GM21619 (cell line): ENCODE data around the gene CCDC97.
"Not testable (repeated sequence)": the region's sequence is repeated elsewhere in the genome, so short reads cannot be mapped to it uniquely, and the experiment has no call there.

Source experiments
- ATAC-seq: cut with Tn5 transposase; IDR thresholded peaks from one replicate; pipeline ENCODE4 v1.9.1; 2021; ENCODE audit not compliant: unreplicated experiment

Gene CCDC97

GRCh38 chr19:41310033-41310831, at the start of gene CCDC97:
Gene CCDC97, plus strand, starts transcription at chr19:41310172. Its CDS starts 139 bp downstream, at chr19:41310311.
- peak; percentile 50 for ATAC-seq

GRCh38 chr19:41261474-41262190, 48.3 kb upstream of the CCDC97 start:
- ATAC-seq: no peak

- ATAC-seq: peak; percentile 8
Measured at GRCh38 chr19:41263042-41263849, 46.7 kb upstream of the CCDC97 start.

GRCh38 chr19:41263850-41264580, 46.0 kb upstream of the CCDC97 start, which contains the start of gene HNRNPUL1:
Gene HNRNPUL1, plus strand, starts transcription at chr19:41264372. Its CDS starts 132 bp downstream, at chr19:41264504.
- peak; percentile 62 for ATAC-seq

- no peak for ATAC-seq
Measured at GRCh38 chr19:41264581-41265394, 45.2 kb upstream of the CCDC97 start.

GRCh38 chr19:41265395-41266153, 44.4 kb upstream of the CCDC97 start:
- no peak for ATAC-seq

GRCh38 chr19:41269055-41269454, 40.9 kb upstream of the CCDC97 start:
- ATAC-seq: no peak

GRCh38 chr19:41269571-41269970, 40.4 kb upstream of the CCDC97 start:
- no peak for ATAC-seq

- ATAC-seq: no peak
Measured at GRCh38 chr19:41273076-41273475, 36.9 kb upstream of the CCDC97 start.

- ATAC-seq: no peak
Measured at GRCh38 chr19:41274802-41275201, 35.2 kb upstream of the CCDC97 start.

GRCh38 chr19:41276231-41276630, 33.7 kb upstream of the CCDC97 start:
- ATAC-seq: no peak

- no peak for ATAC-seq
Measured at GRCh38 chr19:41278478-41278877, 31.5 kb upstream of the CCDC97 start.

- no peak for ATAC-seq
Measured at GRCh38 chr19:41288673-41289530, 21.1 kb upstream of the CCDC97 start.

GRCh38 chr19:41289814-41290213, 20.2 kb upstream of the CCDC97 start:
- not testable (repeated sequence) for ATAC-seq

GRCh38 chr19:41294393-41294792, 15.6 kb upstream of the CCDC97 start:
- ATAC-seq: no peak

GRCh38 chr19:41295499-41295898, 14.5 kb upstream of the CCDC97 start:
- no peak for ATAC-seq

- no peak for ATAC-seq
Measured at GRCh38 chr19:41296433-41296871, 13.5 kb upstream of the CCDC97 start.
